ENCODE data around the gene YAF2.
"Not testable (repeated sequence)": the region's sequence is repeated elsewhere in the genome, so short reads cannot be mapped to it uniquely, and the experiment has no call there.

Gene YAF2

GRCh38 chr12:42196723-42197603 is 41.1 kb downstream of the YAF2 start:
- DNase-seq (ENCODE audit: low read depth in 2 of 2): no peak

DNA sequence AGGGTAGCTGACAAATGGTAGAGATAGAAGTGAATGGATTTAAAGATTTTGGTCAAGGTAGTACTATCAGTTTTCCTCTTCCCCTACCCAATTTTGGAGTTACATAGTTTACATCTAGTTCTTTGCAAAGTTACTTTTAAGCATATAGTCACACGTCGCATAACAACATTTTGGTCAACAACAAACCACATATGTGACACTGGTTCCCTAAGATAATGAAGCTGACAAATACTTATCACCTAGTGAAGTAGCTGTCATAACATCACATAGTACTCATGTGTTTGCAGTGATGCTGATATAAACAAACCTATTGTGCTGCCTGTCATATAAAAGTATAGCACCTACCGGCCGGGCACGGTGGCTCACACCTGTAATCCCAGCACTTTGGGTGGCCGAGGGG is 45.4 kb downstream of the YAF2 start:
- no peak for DNase-seq (ENCODE audit: low read depth in 2 of 2)

GRCh38 chr12:42192258-42192657 is 45.8 kb downstream of the YAF2 start:
- DNase-seq (ENCODE audit: low read depth in 2 of 2): no peak

- no peak for DNase-seq (ENCODE audit: low read depth in 2 of 2)
Observed at GRCh38 chr12:42190376-42190775, 47.7 kb downstream of the YAF2 start.

DNA sequence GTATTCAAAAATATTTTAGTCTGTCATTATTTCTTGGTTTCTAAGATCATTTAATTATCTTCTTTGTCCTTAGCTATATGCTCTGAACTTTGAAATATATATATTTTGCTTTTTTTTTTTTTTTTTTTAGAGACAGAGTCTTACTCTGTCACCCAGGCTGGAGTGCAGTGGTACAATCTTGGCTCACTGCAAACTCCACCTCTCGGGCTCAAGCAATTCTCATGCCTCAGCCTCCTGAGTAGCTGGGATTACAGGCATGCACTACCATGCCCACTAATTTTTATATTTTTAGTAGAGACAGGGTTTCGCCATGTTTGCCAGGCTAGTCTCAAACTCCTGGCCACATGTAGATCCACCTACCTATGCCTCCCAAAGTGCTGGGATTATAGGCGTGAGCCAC is 49.8 kb downstream of the YAF2 start:
- DNase-seq (ENCODE audit: low read depth in 2 of 2): not testable (repeated sequence)

- no peak for DNase-seq (ENCODE audit: low read depth in 2 of 2)
Observed at GRCh38 chr12:42187799-42188198, 50.2 kb downstream of the YAF2 start.

DNA sequence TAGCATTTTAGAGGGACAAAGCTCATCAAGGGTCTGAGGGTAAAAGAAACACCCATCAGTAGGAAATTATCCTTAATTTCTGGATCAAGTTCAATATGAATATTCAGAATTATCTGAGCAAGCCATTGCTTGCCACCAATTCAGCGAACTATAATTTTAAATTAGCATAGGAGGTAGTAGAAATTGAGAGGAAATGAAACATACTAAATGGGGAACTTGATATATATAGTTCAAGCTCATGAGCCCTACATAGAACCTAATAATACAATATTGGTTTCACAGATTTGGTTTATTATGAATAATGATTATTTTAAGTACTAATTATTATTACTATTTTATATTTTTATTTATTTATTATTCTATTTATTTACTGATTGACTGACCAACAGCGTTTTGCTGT is 51.3 kb downstream of the YAF2 start:
- DNase-seq (ENCODE audit: low read depth in 2 of 2): no peak

DNA sequence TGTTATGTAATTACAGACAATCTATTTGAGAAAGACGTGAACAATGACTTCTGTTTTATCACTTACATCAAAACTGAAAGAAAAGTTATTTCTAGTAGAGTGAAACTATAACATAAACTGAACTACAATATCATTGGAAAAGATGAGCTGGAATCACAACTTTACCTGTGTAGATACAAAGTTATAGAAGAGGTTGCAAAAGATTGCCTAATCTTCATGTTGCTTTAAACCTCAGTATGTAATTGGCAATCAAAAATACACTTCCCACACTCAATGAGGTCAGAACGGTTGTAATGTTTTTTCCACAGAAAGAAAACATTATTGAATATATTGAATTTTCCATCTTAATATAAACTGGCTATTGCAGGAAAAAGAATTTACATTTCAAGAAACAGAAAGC is 55.7 kb downstream of the YAF2 start:
- DNase-seq (ENCODE audit: low read depth in 2 of 2): no peak

- DNase-seq (ENCODE audit: low read depth in 2 of 2): no peak
Observed at GRCh38 chr12:42180990-42181596, 57.0 kb downstream of the YAF2 start.

DNA sequence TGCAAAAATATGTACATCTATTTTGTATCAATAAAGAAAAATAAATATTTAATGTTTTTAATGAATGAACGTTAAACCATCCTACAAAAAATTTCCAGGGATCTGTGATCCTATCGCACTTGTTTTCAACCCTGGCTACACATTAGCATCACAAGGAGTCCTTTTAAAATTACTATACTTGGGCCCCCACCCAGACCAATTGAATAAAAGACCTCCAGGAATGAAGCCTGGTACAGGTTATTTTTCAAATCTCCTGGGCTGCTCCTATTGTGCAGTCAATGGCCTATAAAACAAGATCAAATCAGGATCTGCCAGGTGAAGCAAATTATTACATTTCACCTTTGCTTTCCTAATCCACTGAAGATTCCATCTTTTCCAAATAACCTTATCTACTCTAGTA is 59.9 kb downstream of the YAF2 start:
- DNase-seq (ENCODE audit: low read depth in 2 of 2): no peak

DNA sequence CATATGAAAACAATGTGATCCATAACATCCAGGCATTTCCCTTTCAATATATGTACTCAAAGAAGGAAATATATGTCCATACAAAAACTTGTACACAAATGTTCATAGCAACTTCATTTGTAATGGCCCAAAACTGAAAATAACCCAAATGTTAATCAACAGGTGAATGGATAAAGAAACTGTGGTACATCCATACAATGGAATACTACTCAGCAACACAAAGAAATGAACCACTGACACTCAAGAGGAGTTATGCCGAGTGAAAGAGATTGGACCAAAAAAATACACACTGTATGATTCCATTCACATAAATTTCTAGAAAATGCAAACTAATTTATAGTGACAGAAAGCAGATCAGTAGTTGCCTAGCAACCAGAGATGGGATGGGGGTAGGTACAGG is 63.1 kb downstream of the YAF2 start:
- DNase-seq (ENCODE audit: low read depth in 2 of 2): no peak

DNA sequence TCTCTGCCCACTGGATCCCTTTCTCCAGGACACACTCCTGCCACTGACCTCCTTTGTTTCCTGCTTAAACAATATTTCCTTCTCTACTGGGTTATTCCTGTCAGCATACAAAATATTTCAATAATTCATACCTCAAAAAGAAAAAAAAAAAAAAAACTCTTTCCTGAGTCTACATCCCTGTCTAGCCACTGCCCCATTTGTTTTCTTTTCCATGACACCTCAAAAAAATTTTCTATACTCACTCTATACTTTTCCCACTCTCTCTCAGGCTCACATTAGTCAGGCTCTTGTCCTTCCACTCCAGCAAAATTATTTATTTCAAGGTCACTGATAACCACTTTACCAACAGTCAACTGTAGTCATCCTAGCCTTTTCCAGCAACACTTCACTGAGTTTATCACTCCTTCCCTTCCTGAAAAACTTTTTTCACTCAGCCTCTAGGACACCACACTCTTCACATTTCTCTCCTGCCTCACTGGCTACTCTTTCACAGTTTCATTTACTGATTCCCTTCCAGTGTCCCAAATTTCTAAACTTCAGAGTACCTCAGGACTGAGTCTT is 64.0 kb downstream of the YAF2 start:
- no peak for DNase-seq (ENCODE audit: low read depth in 2 of 2)

- DNase-seq (ENCODE audit: low read depth in 2 of 2): no peak
Observed at GRCh38 chr12:42172441-42173210, 65.4 kb downstream of the YAF2 start.

DNA sequence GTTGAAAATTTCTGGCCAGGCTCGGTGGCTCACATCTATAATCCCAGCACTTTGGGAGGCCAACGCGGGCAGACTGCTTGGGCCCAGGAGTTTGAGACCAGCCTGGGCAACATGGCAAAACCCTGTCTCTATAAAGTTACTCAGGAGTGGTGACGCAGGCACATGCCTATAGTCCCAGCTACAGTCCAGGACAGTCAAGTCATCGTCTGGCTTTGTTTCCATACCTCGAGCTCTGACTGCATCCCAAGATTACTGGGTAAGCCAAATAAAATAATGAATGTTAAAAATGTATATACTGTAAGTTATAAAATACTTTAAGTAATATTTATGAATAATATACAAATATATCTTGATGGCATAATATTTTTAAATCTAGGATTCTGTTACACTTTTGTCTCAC is 70.3 kb downstream of the YAF2 start:
- DNase-seq (ENCODE audit: low read depth in 2 of 2): no peak

- no peak for DNase-seq (ENCODE audit: low read depth in 2 of 2)
Observed at GRCh38 chr12:42166501-42166900, 71.5 kb downstream of the YAF2 start.

DNA sequence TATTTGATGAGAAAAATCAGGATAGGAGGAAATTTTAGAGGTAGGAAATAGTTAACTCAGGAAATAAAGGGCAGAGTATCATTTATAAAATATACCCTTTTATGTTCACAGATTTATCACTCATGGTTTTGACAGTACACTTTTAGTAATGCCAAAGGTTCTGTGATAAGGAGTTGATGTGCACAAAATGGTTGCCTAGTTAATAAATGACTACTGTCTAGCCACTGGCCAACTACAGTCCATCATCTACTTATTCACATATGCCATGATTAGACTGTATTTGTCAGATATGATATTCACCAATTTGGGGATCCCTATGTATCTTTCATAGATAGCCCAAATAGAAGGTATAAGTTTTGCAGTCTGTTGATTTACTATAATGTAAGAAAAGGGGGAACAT is 74.1 kb downstream of the YAF2 start:
- DNase-seq (ENCODE audit: low read depth in 2 of 2): no peak

DNA sequence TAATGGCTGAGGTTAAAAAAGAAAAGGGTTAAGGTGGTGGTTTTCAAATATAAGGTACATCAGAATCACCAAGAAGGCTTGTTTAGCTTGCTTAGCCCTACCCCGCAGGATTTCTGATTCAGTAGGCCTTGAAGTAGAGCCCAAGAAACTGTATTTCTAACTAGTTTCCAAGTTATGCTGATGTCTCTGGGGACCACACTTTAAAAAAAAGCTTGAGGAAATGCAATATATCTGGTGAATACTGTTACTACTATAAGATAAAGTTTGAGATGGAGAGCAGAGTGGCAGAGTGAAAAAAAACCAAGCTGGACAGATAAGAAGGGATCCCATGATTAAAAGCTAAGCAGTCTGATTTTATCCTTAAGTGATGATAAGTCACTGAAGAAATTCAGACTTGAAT is 75.1 kb downstream of the YAF2 start:
- no peak for DNase-seq (ENCODE audit: low read depth in 2 of 2)

DNA sequence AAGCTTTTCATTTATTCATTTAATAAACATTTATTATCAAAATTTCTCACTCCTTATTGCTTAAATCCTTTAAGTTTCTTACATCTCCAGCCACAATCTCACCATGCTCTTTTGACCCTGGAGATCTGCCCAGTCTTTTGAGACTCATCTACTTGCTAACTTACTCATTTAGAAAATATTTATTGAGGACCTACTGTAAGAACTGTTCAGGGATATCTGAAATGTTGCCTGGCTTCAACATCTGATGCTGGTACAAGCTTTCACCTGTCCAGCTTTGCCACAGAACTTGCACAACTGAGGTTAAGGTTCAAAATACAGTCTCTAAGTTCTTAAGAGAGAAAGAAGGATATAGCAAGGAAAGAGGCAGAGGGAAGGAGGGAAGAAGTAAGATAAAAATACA is 75.9 kb downstream of the YAF2 start:
- DNase-seq (ENCODE audit: low read depth in 2 of 2): no peak

DNA sequence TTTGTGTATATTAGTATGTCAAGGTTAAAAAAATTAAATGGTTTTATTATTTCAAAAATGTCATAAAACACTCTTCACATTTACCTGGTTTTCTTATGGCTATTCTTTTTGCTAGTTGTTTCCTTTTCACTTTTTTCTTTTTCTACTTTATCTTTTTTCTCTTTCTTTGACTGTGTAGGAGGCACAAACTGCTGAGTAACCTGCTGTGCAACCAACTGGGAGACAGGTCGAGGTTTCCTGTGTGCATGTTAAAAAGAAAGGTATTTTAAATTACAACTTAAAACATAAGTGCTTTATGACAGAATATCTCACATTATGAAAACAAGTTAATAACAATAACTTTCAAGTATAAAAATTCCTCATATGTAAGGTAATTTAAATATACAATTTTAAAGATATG is 76.5 kb downstream of the YAF2 start:
- DNase-seq (ENCODE audit: low read depth in 2 of 2): no peak

GRCh38 chr12:42156232-42156631 is 81.8 kb downstream of the YAF2 start:
- DNase-seq (ENCODE audit: low read depth in 2 of 2): no peak

GRCh38 chr12:42145552-42146215 is 92.4 kb downstream of the YAF2 start:
- DNase-seq (ENCODE audit: low read depth in 2 of 2): no peak

GRCh38 chr12:42145197-42145549 is 92.9 kb downstream of the YAF2 start:
- DNase-seq (ENCODE audit: low read depth in 2 of 2): no peak
